GM21619 (cell line): Measurements from ENCODE around the gene TIMM10.
"Not testable (repeated sequence)": the region's sequence is repeated elsewhere in the genome, so short reads cannot be mapped to it uniquely, and the experiment has no call there.

Source experiments
- ATAC-seq: cut with Tn5 transposase; IDR thresholded peaks from one replicate; pipeline ENCODE4 v1.9.1; 2021; ENCODE audit not compliant: unreplicated experiment

TIMM10 gene

DNA sequence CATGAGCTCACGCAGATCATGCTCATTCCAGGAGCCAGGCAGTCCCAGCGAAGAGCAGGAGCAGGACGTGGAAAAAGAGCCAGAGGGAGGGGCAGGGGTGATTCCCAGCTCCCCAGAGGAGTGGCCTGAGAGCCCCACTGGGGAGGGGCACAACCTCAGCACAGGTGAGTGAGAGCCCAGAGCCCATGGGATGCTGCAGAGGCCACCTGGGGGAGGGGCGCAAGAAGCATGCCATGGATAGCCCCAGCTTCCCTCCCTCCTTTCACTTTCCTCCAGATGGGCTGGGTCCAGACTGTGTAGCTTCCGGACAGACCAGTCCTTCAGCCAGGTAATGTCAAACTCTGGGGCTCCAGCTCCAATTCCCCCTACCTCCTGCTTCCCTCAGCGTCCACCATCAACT is 13.0 kb upstream of the TIMM10 start:
- no peak for ATAC-seq

DNA sequence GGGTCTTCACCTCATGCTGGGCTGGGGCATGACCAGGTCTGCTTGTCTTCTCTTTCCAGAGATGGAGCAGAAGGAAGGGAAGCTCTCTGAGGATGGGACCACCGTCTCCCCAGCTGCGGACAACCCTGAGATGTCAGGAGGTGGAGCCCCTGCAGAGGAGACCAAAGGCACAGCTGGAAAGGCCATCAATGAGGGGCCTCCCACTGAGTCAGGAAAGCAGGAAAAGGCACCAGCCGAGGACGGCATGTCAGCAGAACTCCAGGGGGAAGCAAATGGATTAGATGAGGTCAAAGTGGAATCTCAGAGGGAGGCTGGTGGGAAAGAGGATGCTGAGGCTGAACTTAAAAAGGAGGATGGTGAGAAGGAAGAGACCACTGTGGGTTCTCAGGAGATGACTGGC is 12.0 kb upstream of the TIMM10 start:
- no peak for ATAC-seq

GRCh38 chr11:57541169-57541568 is 10.6 kb upstream of the TIMM10 start:
- no peak for ATAC-seq

DNA sequence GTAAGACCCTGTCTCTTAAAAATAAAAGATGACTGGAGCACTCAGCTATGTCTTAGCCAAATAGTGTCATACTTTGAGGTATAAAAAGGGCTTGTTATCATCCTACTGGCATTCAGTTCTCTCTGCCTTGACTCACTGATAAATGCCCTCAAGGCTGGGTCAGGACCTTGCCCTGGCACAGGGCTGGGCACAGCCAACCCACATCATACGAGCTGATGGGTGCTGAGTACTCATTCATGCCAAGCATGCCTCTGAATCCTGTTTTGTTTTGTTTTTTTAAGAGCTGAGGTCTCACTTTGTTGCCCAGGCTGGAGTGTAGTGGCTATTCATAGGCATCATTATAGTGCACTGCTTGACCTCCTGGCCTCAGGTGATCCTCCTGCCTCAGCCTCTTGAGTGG is 8.8 kb upstream of the TIMM10 start:
- ATAC-seq: no peak

- no peak for ATAC-seq
These were observed 6.5 kb upstream of the TIMM10 start, which contains the start of gene SMTNL1 for GRCh38 chr11:57536947-57537619. Gene SMTNL1, plus strand, starts transcription at chr11:57537595. Its CDS starts 5,048 bp downstream, at chr11:57542643.

- ATAC-seq: not testable (repeated sequence)
These were observed 3.9 kb upstream of the TIMM10 start for GRCh38 chr11:57534449-57534848.

GRCh38 chr11:57530215-57530595 is 349 bp downstream of the TIMM10 start:
- no peak for ATAC-seq

- ATAC-seq: no peak
These were observed 1.5 kb downstream of the TIMM10 start for GRCh38 chr11:57529012-57529411.

DNA sequence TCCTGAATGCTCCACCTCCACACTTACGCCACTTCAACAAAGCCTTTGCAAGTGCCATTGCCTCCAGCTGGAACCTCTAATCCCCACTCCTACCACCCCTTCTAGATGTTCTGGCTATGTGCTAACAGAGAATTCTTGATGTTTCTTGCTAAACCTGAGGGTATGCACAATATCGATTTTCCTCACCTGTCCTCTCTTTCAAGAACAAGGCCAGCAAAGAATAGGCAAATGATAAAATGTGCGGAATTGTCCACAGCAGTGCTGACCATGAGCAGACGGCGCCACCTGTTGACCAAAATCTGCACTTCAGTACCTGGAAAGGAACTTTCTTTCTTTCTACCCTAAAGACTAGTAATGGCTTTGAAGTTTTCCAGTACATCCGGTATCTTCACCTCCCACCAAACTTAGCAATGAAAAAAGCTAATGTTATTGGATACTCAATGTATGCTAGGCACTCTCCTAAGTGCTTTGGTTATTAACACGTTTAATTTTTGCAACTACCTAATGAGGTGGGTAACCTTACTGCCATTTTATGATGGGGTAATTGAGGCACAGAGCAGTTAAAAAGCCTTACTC is 3.4 kb downstream of the TIMM10 start:
- ATAC-seq: no peak

- ATAC-seq: no peak
These were observed 7.1 kb downstream of the TIMM10 start for GRCh38 chr11:57523419-57523818.

DNA sequence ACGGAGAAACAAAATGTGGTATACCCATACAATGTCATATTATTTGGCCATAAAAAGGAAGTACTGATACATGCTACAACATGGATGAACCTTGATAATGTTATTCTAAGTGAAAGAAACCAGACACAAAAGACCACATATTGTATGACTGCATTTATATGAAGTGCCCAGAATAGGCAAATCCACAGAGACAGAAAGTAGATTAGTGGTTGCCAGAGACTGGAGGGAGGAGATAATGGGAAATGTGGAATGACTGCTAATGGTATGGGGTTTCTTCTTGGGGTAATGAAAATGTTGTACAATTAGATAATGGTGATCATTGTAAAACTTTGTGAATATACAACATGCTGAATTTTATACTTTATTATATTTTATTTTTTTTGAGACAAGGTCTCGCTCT is 9.4 kb downstream of the TIMM10 start:
- ATAC-seq: no peak

GRCh38 chr11:57516061-57516443 is 14.5 kb downstream of the TIMM10 start:
- ATAC-seq: no peak

DNA sequence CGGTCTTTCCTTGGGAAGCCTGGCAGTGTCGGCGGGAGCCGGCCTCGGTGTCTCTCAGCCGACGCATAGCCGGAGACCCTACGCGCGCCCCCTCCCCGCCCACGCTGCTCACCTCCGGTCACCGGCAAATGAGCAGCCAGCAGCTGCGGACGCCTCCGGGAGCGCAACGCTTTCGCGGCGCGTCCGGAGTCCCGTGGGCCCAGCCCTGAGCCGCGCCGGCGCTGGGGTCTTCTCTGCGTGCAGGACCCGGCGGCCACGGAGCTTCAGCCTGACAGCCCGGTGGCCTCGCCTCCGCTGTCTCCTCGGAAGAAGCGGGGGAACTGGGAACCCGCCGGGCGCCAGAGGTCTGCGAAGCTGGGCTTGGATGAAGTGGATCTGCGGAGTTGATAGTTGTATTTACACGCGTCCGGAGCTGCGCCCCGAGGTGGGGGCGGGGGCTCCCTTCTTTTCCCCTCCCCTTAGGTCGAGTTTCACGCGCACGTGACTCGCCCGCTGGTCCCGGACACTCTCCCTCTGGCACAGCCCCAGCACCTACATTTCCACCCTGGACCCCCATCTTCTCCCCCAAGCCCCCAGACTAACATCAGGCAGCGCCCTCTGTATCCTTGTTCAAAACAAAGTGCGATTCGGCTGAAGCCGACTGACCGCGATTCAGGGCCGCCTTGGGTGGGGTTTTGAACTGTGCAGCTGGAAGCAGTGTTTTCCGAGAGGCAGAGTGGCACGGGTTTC is 15.1 kb downstream of the TIMM10 start, which contains the start of gene SLC43A1:
Gene SLC43A1 (minus strand): TSS at position 371 of the 729 bp plus-strand sequence. CDS start 1,591 bp downstream, outside the sequence.
- ATAC-seq: peak; percentile 44

GRCh38 chr11:57514538-57515331 is 15.8 kb downstream of the TIMM10 start:
- ATAC-seq: peak; percentile 52

DNA sequence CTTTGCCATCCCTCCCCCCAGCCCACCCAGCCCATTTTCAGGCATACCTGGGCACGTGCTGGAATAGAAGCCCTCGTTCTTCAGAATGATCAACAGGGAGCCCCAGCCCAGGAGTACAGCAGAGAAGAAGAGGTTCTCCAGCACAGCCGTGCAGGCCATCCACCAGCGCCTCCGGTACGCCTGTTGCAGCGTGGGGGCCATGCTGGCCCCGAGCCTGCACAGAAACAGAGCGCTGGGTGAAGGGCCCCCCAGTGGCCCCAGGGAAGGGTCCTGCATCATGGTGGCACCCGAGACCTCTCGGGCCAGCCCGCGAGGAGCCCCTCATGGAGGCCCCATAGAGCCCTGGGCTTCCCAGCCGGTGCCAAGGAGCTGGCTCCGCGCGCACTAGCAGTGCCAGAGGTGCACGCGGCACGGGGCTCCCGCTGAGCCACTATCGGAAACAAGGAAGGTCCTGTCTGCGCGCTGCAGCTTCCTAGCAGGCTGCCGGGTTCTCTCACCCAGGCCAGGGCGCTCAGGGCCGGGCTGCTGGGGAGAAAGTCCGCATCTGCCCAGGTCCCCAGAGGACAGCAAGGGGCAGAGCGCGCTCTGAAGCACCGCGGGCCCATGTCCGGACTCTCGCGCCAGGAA is 16.5 kb downstream of the TIMM10 start:
- ATAC-seq: peak; percentile 33

DNA sequence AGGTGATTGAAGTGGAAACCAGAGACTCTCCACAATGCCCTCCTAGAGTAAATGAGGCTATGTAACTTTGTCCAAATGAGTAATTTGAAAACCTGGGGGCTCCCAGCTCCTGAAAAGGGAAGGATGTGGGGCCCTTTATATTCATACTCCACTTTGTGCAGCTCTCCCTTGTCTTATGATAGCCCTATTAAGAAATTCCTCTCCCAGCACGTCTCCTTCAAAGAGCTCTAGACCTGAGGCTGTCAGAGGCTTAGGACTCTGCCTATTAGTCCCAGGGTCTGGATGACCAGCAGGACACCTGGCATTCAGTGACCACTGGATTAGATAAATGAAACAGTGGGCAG is 17.1 kb downstream of the TIMM10 start:
- no peak for ATAC-seq

- ATAC-seq: no peak
These were observed 17.7 kb downstream of the TIMM10 start for GRCh38 chr11:57512646-57513451.

DNA sequence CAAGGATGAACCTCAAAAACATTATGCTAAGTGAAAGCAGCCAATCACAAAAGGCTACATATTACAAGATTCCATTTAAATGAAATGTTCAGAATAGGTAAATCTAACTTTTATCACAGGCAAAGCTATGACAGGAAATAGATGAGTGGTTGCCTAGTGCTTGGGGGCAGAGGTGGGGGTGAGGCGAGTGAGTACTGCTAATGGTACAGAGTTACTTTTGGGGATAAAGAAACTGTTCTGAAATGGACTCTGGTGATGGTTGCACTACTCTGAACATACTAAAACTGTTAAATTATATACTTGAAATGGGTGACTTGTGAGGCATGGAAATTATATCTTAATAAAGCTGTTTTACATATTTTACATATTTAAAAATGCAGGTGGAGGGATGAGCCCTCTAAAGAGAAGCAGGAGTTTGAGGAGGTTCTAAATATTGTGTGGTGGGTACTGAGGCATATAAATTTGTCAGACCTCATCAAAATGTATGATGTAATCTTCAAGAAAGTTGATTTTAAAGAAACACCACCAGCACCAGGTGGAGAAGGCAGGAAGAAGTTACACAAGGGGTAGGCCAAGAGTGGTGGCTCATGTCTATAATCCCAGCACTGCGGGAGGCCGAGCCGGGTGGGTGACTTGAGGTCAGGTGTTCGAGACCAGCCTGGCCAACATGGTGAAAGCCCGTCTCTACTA is 18.7 kb downstream of the TIMM10 start:
- ATAC-seq: no peak

GRCh38 chr11:57508341-57509170 is 22.0 kb downstream of the TIMM10 start:
- ATAC-seq: no peak
